ENCODE data around the gene PTPRN2.

DNA sequence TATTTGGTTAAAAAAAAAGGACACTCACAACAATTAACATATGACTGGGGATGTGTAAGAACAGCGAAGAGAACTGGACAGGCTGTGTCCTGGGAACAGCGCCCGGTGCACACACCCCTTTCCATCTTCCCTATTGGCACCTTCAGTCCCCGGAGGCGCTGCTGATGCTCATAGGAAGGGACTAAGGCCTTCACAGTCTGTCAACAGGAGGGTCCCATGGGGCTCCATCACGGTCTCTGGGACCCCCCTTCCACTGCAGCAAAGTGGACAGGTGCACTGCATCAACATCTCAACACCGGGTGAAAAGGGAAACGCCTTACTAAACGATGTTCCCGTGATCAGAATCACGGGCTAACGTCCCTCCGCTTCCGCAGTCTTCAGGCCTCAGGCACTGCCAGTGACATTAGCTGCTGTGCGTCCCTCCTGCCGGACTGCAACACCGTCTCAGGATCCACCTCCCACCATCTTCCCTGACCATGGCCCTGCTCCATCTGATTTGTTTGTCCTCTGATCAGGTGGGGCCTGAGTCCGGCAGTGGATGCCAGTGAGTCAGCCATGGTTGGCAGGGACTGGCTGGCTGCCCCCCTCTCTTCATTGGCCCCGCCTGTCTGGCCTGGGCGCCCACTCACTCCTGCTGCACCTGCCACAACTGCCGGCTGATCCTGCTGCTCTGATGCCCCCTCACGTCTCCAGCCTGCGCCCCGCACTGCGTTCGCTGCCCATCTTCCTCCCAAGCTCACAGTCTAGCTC lies 636.1 kb downstream of the PTPRN2 start:
- TF ChIP-seq, protein P1, sequence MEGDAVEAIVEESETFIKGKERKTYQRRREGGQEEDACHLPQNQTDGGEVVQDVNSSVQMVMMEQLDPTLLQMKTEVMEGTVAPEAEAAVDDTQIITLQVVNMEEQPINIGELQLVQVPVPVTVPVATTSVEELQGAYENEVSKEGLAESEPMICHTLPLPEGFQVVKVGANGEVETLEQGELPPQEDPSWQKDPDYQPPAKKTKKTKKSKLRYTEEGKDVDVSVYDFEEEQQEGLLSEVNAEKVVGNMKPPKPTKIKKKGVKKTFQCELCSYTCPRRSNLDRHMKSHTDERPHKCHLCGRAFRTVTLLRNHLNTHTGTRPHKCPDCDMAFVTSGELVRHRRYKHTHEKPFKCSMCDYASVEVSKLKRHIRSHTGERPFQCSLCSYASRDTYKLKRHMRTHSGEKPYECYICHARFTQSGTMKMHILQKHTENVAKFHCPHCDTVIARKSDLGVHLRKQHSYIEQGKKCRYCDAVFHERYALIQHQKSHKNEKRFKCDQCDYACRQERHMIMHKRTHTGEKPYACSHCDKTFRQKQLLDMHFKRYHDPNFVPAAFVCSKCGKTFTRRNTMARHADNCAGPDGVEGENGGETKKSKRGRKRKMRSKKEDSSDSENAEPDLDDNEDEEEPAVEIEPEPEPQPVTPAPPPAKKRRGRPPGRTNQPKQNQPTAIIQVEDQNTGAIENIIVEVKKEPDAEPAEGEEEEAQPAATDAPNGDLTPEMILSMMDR (IDR thresholded peaks at IDR 0.05): no peak
- TF ChIP-seq POLR2A (IDR thresholded peaks at IDR 0.05): no peak
